HEK293T (cell line): ENCODE measurements around the gene CD79A.

Source experiments
- BHLHE40 ChIP-seq: fragments of 450-650 bp; IDR thresholded peaks from 2 replicates; pipeline ENCODE4 v1.6.1; 2016; ENCODE audit warnings: mild to moderate bottlenecking, moderate library complexity, borderline replicate concordance
- CTBP1 ChIP-seq: fragments of 450-650 bp; IDR thresholded peaks from 2 replicates; pipeline ENCODE4 v1.6.1; 2016; ENCODE audit warnings: borderline replicate concordance
- ELF4 ChIP-seq: fragments of 450-650 bp; IDR thresholded peaks from 2 replicates; pipeline ENCODE4 v1.6.1; 2017; ENCODE audit warnings: antibody characterized with exemption
- FOXA1 ChIP-seq: fragments of 450-650 bp; IDR thresholded peaks from 2 replicates; pipeline ENCODE4 v1.6.1; 2016; ENCODE audit warnings: mild to moderate bottlenecking
- FOXK2 ChIP-seq: fragments of 450-650 bp; IDR thresholded peaks from 2 replicates; pipeline ENCODE4 v1.6.1; 2016; ENCODE audit warnings: mild to moderate bottlenecking
- FOXM1 ChIP-seq: fragments of 450-650 bp; IDR thresholded peaks from 2 replicates; pipeline ENCODE4 v1.6.1; 2017; ENCODE audit warnings: mild to moderate bottlenecking, borderline replicate concordance
- HDGF ChIP-seq: fragments of 450-650 bp; IDR thresholded peaks from 2 replicates; pipeline ENCODE4 v1.6.1; 2017; ENCODE audit warnings: antibody characterized with exemption, borderline replicate concordance
- PKNOX1 ChIP-seq: fragments of 450-650 bp; IDR thresholded peaks from 2 replicates; pipeline ENCODE4 v1.6.1; 2016
- SP1 ChIP-seq: fragments of 450-650 bp; IDR thresholded peaks from 2 replicates; pipeline ENCODE4 v1.6.1; 2017
- SUZ12 ChIP-seq: fragments of 450-650 bp; IDR thresholded peaks from 2 replicates; pipeline ENCODE4 v1.6.1; 2016; ENCODE audit warnings: mild to moderate bottlenecking
- TARDBP ChIP-seq: fragments of 450-650 bp; IDR thresholded peaks from 2 replicates; pipeline ENCODE4 v1.6.1; 2016
- ZNF384 ChIP-seq: fragments of 450-650 bp; IDR thresholded peaks from 2 replicates; pipeline ENCODE4 v1.6.1; 2016

GRCh38 chr19:41926028-41926762 is 49.1 kb downstream of the CD79A start:
- TF ChIP-seq FOXK2 (no peak), SP1 (no peak), PKNOX1 (no peak), HDGF (no peak), SUZ12 (no peak), BHLHE40 (no peak), CTBP1 (peak; percentile 47; the same call in 1 of the 2 replicates), FOXM1 (no peak), FOXA1 (no peak), ELF4 (no peak), TARDBP (no peak), ZNF384 (no peak)
